Activated CD8-positive, alpha-beta memory T cell treated with anti-CD3 and anti-CD28 coated beads, Interleukin-2, amount 50 U/mL, for 24 hours (primary cell): ENCODE results near the gene THSD7A.

Experiments used
- DNase-seq: peaks from one replicate; pipeline ENCODE4 v3.0.0-alpha.2; 2020; ENCODE audit errors: extremely low read depth

Gene THSD7A

DNA sequence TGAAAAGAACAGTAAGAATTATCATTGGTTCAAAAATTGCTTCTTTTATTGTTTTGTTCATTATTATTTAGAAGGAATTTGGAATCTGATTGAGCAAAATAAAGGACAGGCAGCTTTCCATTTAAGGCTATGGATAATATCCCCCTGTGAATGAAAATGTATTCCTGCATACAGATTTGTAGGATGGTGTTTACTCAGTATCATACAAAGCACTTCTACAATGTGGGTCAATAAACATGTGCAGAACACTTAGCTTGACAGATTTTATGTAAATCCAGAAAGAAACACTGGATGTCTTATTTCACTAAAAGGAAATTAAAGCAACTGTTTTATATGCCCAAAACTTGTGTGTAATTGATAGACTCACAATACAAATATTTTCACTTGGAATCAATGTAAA lies 189.7 kb downstream of the THSD7A start:
- DNase-seq, result no peak

DNA sequence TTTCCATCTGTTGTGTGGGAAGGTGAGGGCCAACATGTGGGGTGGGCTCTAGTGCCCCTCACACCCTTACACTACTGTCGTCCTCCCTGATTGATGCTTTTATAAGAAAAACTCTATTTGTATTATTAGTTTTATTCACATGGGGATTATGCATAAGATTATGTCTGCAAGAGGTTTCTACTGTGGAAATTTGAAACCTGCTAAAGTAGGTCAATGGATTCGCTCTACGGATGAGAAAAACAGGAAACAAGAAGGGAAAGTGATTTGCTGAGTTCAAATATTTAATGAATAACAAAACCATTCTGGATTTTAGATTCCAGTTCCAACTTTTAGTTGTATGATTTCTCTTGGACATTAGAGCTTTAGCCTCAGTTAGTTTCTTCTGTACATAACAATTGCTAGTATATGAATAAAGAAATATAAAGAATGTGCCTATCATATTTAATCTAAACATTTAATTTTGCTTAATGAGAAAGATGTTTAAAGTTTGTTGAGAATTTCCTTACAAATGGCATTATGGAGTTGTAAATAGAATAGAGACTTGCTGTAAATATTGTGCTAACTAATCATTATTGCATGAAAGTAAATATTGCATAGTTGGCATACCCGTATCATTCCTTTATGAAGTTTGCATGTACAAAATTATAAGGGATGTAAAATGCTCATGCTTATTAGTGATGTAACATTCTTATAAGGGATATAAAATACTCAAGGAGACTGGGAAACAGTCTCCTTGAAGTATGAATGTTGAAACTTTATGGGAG lies 193.8 kb downstream of the THSD7A start:
- DNase-seq, result no peak

DNA sequence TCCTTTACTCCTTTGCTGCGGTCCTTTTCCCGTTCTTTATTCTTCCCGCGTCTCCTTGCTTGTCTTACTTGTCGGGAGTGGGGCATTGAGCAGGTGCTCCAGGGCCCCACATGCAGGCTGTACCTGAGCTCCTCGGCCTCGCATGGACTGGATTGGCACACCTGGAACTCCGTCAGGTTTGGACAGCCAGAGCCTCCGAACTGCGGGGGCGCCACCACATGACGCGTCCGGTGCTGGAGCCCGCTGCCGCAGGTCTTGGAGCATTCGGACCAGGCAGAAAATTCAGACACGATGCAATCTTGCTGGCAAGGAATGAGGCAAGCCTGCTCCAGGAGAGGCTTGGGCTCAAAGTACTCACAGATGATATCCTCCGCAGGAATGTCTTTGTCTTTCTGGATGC lies 195.7 kb downstream of the THSD7A start:
- no peak for DNase-seq

DNA sequence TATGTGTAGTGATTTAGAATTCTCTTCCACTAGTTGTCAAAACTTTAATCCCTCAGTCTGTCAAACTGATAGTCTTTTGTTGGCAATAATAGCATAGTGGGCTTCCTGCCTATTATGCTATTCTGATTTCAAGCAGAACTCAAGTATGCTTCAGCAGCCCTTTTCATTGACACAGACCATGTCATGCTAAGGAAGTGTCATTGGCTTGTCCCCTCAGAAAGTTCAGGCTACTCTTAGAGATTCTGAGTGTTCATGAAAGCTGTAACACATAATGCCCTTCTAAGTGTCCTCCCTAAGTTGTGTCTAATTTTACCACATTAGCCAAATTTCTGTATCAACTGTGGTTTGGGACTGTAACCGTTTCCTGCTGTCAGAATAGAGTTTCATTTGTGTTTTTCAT lies 198.7 kb downstream of the THSD7A start:
- no peak for DNase-seq

DNA sequence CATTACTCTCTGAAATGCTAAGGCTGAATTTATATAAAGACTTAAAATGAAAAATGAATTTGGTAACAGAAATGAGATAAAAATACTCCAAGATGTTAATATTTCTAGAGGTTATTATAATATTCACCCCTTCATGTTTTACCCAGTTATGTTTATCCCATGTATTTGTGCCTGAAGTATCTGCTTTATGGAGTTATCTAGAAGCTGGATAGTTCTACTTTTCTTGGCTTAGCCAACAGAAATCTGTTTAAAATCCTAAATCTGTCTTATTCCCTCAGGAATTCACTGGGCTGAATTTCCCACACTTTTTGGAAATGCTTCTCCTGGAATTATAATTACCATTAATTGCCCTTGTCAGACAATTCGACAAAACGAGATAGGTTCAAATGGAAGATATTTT lies 201.6 kb downstream of the THSD7A start:
- DNase-seq, result no peak

DNA sequence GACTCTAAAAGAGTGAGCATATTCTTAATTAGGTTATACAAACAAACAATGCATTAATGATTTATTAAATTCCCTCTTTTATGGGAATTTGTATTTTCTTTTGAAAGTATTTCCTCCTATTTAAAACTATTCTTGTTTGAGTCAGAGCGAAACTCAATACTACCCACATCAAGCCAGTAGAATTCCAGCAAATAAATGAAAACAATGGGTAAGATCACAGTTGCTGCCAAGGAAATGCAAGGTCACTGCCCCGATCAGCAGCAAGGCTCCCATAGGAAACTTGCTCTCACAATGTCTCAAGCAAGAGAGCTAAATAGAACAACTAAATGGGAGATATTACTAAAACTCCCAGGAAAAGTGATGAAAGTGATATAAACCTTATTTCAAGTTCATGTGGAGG lies 206.3 kb downstream of the THSD7A start:
- no peak for DNase-seq

DNA sequence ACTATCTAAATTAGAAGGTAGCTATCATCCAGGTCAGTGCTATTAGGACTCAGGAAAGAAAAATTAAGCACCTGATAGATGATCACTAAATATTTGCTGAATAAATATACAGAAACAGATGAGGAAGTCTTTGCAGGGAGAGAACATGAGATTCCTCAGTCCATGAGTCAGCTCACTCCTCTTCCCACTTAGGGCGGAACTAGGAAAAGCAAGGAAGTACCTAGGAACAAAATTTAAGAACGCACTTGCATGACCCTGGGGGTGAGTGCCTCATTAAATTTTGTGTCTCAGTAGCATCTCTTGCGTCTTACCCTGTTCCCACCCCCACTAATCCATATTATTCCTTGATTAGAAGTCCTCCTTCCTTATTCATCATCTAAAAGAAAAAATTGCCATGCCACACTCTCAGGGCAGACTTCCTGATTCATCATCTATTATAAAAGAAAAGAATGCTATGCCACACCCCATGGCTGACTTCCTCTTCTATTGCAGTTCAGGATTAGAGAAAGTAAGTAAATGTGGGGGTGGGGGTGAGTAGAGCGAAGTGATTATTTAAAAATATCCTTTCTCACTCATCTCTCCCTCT lies 208.8 kb downstream of the THSD7A start:
- DNase-seq, result no peak

DNA sequence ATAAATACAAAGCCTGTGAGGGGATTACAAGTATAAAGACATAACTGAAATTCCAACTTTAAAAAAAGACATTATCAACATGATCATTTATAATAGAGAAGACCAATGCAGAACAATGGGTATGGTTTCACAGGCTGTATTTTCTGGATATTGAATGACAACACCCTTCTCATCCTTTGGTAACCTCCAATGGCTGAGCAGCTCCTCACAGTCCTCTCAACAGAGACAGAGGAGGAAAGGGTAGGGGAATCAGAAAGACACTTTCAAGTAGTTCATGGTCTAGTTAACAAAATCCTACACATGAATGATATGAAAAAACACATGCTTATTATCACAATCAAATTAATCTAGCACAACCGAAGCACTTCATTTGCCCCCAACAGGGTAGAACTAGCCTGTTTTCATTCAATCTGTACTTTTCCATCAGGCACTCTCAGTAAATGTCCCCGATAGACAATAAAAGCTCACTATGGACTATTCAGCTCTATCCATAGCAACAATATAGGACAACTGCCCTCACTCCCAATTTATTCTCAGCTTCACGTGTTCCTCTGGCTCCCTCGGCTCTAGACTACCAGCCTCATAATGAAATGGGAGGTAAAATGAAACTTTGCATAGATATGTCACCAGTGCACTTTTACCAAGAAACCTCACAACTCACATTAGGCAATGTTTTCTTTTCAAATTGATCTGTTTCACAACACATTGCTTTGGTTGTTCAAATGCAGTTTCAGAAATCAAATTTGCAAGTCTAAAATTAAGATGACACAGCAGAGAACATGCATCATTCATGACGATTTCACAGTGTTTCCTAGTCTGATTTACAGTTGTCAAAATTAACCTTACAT lies 211.4 kb downstream of the THSD7A start:
- DNase-seq, result no peak

DNA sequence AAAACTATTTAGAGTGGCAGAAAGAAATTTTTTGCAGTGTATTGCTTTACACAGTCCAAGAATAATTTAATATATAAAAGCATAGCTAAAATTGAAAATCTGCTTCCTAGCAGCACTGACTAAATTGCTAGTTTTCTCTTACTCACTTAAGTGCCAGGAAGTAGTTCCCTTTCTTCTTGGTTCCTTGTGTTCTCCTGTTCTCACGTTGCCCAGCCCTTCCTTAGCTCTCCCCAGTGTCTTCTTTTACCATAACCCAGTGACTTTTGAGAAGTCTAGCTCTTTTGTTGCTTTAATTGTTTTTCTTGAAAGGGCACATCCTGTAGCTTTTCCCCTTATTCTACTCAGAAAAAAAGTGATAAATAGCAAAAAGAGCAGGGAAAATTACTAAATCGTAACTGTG lies 215.5 kb downstream of the THSD7A start:
- no peak for DNase-seq

DNA sequence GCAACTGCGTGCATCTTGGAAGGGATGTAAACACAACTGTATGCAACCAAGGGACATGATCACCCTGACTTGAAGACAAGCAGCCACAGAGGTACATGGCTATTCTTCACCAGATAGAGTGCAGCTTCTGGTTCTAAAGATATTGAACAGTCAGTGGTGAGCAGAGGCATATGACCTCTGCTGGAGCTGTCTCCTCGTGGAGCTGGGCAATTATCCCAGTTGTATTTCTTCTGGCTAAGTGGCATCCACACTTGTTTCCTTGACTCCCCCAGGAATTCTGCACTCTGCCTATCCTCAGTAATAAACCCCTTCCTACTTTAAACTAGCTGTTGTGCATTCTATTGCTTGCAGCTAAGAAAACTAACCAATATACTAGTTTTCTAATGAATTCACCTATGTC lies 216.8 kb downstream of the THSD7A start:
- no peak for DNase-seq

DNA sequence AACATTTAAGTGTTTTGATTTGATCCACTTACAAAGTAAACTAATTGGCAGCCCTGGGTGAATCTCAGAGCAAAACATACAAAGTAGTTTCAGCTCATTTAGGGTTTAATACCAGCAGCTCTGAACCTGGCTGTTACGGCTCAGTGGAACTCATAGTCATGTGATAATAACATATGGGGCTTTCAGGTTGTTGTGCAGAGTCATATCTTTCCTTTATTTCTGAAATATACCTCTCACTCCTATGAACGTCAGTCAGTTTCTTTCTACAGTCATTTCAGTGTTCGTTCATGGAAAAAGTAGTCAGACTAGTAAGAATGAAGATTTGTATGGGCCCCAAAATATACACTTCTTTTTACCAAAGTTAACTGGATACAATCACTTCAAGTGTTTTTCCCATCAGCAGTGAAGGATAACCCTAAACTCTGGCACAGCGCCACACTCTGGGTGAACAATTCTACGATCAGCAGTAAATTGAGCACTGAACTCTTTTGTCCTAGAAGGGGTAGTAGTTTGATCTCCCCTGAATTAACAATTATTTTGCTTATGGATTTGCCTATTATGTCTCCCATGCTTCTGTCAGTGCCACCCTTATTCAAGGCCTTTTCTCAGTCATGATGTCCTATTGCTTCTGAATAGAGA lies 218.6 kb downstream of the THSD7A start:
- no peak for DNase-seq

DNA sequence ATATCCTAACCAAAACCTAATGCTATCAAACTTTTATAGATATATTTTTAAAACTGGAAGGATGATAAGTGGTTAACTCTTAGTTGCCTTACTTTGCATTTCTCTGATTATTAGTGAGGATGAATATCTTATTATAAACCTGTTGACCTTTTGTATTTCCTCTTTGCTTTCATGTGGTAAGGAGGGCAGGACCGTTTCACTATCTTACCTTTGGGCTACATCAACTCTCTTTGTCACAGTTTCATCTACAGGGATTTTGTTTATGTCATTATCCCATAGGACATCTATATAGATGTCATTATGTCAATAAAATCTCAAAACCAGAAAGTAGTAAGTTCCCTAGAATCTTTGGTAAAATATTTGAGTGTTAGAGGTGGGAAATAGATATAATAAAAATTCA lies 219.3 kb downstream of the THSD7A start:
- no peak for DNase-seq

DNA sequence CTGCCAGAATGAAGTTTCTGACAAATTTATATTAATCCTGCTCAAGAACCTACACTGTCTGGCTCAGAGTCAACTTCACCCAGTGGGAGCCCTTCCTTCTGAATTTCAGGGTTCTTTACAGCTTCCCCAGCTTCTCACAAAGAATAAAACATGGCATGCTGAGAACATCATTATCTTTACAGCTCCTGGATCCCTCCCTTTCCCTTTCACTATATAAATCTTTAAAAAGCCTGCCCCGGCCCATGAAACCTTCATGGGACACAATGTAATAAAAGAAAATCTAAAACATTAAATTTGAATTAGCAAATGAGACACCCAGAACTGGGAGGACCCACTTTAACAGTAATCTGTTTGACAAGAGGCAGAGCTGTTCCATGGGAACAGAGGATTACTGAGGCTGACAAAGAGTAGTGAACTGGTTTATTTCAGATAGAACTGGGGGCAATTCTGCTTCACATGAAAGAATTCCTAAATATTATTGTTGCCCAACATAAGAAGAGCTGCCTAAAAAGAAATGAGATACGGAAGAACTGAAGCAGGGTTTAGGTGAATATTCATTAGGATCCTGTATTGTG lies 222.8 kb downstream of the THSD7A start:
- DNase-seq, result no peak

DNA sequence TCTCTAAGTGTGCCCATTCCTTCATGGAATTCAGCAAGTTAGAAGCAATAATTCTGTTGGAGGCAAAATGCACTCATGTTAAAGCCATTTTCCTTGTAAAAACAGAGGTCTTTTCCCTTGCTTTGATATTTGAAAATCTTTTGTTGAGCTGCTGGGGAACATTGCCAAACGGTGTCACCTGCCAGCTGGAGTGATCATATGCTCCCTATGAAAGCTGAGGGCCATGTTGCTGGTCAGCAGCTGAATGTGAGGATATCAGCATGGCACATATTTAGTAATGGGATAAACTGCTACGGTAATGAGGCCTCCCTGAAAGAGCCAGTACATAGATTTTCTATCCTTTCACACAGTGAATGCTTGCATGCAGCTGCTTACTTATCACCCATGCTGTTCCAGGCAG lies 224.3 kb downstream of the THSD7A start:
- DNase-seq, result no peak

DNA sequence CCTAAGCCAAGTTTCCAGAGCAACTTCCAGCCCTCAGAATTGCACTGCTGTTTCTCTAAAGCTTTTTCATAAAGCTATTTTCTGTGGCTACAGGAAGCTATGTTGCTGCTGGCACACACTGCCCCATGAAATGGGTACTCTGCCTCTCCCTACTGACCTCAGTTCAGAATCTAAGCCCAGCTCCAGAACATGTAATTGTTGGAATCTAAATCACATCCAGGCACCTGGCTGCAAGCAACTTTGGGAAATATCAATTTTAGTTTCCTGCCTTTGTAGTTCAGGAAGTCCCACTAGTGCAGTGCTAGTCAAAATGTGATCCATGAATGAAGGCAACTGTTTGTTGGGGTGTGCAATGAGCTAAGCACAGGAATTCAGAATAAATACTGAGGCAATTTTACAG lies 226.2 kb downstream of the THSD7A start:
- DNase-seq, result no peak

DNA sequence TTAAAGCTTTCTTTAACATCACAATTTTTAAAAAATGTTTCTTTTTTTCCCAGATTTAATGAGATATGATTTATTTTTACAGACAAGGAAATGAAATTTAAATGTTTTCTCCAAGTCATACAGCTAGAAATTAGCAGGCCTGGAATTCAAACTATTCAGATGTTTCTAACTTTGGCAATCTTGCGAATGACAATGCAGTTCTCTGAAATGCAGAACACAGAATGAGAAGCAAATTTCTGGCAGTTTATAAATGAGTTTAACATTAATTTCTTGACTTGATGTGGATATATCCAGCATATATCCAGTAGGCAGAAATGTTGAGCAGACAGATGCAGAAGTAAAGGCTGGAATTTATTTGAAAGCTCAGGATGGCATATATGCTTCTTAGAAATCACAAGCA lies 227.5 kb downstream of the THSD7A start:
- DNase-seq, result no peak

DNA sequence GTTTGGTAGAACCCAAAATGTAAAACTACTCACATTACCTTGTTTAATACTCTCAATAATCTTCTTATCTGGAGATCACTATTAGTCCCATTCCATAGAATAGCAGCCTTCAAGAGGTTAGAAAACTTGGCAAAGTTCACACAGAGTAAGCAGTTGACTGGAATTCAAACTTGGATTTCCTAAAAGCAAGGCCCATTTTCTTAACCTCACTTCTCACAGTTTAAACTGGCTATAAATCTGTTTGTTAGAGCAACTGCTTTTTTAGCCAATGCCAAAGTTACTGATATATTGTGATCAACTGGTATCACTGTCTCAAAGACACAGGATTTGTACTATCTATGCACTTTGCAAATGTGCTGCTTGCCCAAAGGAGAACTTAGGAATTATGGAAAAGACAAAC lies 230.2 kb downstream of the THSD7A start:
- no peak for DNase-seq

DNA sequence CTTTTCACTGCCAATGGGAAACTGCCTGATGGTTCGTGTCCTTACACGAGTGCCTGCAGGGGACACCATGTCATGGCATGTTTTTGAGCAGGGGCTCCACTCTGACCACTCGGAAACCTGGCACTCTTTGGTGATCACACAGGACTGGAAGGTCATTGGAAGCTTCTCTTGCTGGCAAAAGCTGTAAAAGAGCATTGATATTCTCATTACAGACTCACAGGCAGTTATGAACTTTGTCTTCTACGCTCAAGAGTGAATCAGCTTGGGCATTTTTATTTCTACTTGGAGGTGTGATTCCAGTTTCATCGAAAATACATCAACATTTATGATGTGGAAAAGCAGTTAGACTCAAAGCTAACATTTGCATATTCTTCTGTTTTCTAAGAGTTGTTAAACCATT lies 238.7 kb downstream of the THSD7A start:
- no peak for DNase-seq

DNA sequence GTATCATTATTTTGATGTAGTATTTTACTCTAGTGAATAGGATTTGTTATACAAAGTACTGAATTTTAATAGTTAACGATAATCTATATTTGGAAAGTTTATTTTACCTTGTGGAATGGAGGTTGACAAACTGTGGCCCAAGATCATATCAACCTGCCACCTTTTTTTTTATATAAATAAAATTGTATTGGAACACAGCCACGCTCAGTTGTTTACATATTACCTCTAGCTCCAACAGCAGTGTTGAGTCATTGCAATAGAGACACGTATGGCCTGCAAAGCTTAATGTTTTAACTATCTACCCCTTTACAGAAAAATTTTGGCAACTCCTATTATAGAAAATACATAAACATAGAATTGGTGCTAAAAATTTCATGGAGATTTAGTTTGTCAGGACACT lies 239.3 kb downstream of the THSD7A start:
- DNase-seq, result no peak

DNA sequence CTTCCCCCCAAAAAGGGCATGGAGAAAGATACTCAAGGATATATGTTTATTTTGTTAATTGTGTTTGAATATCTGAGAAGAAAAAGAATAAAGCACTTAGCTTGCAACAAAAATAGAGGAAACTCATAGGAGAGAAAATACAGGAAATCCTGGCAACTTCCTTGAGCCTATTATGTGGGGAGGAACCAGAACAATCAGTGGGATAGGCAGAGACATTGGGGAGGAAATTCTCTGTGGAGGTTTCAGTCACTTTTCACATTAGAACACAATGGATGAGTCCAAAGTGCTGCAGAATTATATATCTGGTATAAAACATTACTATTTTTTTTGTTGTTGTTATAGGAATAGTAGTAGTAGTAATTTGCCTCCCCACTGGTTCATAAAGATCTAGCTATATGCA lies 240.1 kb downstream of the THSD7A start:
- no peak for DNase-seq

DNA sequence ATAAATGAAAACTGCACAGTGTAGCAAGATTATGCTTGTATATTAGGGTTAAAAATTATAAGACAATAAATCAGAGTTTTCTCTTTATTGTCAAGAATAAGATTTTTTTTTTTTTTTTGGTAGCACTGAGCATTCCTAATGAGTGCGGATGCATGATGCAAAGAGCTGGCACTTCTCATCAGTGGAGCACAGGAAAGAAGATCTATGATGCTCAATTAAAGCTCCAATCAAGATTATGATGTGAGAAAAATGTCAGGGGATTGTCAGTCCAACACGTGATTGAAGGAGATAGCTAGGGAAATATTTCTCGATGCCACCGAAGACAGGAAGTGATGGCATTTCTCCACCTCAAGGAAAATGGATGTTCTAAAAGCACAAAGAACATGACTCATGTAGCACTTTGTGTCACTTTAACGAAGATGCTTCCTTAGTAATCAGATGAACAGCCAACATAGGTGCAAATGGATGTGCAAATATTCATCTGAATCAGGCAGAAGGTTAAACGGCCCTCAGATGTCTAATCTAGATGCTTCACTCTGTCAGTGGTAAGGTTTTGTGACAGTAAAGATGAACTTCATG lies 240.9 kb downstream of the THSD7A start:
- no peak for DNase-seq

DNA sequence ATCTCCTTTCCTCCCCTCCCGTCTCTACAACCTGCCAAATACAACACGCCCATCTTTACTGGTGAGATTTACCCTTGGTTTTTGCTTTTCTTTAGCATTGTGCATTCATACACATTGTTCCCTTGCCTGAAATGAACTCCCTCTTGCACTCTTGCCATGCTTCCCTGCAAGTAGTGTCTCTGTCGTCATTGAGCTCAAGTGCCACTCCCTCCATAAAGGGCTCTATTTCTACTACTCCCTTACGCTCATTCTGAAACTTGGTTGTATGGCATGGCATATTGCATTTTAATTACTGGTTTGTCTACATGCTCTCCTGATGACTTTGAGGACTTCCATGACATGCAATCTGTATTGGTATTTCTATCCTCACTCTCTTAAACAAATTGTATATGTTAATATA lies 242.7 kb downstream of the THSD7A start:
- DNase-seq, result no peak
